HG03108 (cell line): ENCODE measurements around the gene CSNK1D.

Experiments used
- ATAC-seq: cut with Tn5 transposase; IDR thresholded peaks from one replicate; pipeline ENCODE4 v1.9.1; 2021; ENCODE audit warnings: moderate library complexity; ENCODE audit not compliant: unreplicated experiment

CSNK1D gene

DNA sequence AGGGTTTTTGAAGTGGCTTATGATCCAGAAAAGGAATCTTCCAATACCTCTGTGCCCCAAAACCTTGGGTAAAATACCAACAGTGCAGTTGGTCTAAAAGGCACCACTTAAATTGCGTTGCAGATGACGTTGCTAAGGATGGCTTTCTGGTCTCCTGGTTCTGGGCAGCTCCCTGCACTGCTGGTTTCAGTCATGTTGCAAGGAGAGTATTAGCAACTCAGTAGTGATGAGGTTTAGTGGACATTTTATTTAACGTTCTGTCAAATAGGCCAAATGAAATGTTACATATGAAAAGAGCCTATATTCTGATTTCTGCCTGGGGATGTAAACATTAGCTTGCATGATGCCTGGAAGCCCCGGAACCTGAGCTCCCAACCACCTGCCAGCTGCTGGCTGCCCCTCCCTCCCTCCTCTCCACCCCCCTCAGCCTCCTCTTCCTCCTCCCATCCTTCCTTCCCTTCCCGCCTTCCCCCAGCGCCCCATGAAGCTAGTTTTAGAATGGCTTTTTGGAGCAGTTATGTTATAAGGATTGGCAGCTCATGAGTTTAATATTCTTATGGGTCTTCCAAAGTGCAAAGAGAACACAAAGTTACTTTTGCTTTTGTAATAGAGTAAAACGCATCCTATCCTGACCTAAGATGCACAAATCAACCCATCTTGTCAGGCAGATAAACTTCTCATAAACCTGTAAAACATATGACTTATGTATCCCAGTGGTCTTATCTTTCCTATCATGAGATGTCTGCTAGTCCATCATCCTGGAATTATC lies 23.2 kb upstream of the CSNK1D start:
- no peak for ATAC-seq

DNA sequence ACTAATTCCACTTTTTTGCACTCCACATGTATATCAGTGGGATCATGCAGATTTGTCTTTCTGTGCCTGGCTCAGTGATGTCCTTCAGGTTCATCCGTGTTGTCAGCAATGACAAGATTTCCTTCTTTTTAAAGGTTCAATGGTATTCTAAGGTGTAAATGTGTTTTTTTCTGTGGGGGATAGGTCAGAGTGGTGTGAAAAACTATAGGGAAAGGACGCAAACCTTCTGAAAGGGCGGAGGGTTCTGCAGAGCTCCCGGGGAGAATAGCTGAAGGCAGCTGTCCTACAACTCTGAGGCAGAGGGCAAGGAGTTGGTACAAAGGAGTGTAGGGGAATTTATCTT lies 21.9 kb upstream of the CSNK1D start:
- no peak for ATAC-seq

DNA sequence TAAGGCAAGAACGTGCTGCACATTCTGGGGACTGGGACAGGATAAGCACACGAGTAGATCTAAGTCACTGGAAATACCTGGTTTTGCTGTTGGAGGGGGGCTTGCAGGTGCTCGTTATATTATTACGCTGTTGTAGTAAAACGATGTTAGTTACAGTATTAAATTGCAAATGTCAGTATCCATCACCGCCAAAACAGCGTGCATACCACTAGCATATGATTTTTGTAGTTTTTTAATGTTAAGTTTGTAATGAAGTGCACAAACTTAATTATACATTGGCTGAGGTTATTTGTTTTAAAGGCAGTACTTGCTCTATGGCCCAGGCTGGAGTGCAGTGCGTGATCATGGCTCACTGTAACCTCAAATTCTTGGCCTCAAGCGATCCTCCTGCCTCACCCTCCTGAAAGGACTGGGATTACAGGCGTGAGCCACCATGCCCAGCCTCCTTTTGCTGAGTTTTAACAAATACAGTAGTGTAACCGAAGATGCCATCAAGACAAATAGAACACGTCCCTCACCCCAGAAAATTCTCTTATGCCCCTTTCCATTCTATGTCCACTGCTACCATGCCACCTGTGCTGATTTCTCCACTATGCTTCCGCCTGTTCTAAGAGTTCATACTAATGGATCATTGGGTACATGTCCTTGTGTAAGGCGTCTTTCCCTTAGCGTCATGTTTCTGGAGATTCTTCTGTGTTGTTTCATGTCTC lies 20.7 kb upstream of the CSNK1D start:
- no peak for ATAC-seq

DNA sequence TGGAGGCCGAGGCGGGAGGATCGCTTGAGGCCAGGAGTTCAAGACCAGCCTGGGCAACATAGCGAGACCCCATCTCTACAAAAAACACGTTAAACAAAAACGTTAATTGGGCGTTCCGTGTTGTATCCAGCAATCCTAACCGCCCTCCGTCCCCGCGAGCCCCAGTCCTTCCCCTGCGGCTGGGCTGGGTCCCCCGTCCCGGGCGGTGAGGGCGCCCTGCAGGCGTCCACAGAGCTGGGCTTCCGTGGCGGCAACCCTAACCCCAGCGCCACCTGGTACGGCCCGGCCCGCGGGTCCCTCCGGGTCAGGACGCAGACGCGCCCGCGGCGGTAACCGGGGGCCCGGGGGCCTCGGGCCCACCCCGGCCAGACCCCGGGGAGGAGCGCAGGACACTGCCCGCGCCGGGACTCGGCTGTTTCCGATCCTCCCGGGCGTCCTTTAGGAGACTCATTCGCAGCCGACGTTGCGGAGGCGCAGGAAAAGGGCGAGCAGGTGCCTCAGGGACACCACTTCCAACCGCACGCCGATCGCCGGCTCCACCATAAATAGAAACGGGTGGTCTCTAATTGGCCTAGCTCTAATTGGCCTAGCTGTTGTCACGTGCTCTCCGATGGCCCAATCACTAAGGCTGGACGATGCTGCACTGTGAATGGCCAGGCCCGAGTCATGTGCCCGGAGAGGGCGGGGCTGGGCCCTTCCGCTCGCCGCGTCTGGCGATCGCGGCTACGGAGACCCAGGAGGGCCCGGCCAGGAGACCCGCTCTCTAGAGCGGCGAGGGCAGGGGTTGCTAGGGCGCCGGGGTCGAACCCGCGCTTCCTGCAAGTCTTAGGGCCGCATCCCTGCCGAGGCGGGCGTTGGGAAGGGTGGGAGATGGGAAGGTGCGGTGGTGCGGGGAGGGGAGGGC lies 19.0 kb upstream of the CSNK1D start:
- peak; percentile 86 for ATAC-seq

DNA sequence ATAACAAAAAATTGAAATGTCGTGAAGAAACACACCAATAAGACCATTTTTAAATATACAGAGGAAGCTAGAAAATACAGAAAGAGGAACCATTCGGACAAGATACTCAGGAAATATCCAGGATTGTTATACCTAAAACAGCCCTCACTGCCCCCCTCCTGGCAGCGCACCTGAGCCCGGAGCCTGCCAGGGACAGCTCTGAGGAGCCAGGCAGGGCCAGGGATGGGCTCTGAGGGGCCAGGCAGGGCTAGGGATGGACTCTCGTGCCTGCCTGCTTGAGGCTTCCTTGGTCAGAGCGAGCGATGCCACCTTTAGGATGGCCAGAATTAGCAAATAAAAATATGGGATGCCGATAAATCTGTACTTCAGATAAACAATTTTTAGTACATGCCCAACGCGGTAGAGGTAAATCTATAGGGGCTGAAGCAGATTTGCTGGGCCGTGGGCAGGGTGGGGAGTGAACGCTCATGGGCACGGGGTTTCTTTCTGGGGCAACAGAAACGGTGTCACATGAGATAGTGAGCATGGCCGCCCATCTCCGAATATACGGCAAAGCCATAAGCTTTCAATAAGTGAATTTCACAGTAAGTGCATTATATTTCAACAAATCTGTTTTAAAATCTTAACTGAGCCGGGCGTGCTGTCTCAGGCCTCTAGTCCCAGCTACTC lies 18.2 kb upstream of the CSNK1D start:
- no peak for ATAC-seq

DNA sequence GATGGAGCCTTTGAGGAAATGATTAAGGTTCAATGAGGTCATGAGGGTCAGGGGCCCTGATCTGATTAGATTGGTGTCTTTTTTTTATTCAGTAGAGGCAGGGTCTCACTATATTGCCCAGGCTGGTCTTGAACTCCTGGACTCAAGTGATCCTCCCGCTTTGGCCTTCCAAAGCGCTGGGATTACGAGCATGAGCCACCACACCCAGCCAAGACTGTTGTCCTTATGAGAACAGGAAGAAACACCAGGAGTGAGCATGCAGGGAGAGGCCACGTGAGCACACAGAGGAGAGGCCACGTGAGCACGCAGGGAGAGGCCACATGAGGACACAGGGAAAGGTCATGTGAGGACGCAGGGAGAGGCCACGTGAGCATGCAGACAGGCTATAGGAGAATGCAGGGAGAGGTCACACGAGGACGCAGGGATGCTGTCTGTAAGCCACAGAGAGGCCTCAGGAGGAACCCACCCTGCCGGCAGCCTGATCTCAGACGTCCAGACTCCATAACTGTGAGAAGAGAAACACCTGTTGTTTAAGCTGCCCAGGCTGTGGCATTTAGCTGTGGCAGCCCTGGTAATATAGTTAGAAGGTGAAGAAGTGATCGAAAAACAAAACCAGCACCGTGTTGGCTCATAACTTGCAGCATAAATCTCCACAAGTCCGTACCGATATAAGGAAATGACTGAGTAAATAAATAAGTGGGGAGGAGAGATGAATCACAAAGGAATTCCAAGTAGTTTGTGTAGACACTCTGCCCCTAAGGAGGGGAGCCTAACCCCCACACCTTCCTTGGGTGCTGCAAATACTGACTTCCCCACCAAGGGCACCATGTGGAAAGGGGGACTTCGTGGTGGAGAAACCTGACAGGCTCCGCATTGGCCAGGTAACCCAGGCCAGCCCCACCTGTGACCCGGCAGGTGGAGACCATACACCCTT lies 14.6 kb upstream of the CSNK1D start:
- no peak for ATAC-seq

DNA sequence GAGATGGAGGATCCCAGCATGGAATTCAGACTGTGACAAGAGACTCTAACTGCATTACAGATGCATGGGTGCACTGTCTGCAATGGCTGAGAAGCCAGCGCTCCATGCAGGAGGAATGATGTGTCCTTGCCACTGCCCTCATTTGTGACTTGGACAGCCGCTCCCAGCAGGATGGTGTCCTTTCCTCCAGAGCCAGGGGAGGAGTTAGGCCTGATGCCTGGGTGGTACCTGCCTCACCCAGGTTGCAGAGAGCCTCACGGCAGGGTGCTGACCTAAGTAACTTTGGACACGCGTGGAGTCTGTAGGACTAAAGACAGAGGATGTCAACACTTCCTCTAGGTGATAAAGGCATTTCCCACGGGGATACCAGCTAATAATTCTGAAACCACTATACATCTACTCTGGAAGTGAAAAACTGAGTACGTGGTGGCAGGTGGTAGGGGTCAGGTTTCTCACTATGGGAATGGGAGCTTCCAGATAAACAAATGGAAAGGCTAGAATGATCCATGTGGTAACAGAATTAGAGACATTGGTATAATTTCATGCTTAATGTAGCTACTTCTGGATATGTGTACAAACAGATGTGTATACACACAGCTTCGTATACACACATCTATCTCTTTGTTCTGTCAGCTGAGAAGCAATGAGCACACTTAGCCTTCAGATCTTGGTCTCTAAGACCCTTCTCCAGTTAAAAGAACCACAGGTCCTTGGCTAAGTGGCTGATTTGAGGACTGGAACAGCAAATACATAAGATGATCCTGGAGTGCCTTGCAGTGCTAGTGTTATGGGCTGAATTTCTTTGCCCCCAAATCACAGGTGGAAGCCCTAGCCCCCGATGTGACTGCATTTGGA lies 13.7 kb upstream of the CSNK1D start:
- ATAC-seq, result no peak

DNA sequence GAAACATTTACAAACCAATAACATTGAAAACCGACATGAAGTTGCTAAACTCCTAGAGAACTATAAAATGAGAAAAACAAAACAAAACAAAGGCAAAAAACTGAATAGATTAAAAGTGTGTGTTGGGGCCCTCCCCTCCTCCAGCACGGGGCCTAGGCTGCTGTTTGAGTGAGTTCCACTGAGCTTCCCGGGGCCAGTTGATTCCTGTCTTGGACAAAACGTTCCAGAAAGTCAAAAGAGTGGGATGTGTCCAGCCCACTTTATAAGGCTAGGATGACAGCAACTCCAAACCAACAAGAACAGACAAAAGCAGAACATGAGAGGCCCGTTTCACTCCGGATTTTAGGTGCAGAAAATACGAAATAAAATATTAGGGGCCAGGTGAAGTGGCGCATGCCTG lies 11.6 kb upstream of the CSNK1D start:
- ATAC-seq, result no peak

DNA sequence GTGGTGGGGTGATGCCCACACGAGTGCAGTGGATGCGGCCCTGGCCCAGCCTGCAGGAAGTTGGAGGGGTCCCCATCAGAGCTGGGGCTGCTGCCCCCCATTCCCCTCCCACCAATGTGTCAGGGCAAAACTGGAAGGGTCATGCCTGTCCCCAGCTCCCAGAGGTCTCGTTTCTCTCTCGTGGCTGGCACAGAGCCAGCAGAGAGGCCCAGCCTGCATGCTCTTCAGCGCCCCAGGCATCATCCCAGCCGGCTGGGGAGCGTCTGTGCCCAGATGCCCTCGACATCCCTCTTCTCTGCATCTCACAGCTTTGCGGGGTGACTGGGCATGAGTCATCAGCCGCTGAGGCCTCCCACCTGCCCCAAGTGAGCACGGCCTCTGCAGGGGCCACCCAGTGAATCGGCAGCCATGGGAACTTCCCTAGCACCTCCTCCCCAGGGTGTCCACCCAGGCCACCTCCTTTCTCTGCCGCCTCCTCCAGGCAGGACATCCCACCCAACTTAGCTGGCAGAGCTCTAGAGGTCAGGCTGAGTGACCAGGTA lies 9.8 kb upstream of the CSNK1D start:
- ATAC-seq, result no peak

DNA sequence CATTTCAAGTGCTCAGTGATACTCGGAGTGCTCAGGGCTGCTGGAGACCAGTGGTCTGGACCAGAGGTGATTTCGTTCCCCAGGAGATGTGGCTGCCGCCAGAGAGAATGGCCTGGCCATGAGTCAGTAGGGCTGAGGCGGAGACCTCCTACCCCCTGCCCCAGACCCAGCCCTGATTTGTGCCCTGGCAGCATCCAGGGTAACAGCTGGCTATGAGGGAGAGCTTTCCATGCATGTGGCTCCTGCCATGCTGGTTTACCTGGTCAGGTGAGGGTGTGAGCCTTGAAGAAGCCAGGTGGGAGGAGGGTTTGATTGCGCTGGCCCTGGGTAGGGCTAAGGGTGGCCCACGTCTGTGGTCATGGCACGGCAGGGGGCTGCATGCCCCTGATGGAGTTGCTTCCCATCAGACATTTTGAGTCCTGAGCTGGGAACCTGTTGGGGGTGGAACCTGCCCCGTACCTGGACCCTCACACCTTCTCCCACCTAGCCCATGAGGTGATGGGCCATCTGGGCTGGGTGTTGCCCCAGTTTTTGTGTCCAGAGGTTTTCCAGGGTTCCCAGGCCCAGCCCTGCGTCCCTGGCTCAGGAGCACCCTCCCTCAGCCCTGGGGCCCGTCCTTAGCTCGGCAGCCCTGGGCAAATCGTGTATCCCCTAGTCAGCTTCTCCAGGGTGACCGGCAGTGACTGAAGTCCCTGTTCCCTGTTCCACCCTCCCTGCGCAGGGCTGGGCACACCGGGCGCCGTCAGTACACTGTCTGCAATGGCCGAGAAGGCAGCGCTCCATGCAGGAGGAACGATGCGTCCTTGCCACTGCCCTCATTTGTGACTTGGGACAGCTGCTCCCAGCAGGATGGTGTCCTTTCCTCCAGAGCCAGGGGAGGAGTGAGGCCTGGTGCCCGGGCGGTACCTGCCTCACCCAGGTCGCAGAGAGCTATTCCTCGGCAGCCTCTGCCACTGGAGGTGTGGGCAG lies 9.0 kb upstream of the CSNK1D start:
- no peak for ATAC-seq

DNA sequence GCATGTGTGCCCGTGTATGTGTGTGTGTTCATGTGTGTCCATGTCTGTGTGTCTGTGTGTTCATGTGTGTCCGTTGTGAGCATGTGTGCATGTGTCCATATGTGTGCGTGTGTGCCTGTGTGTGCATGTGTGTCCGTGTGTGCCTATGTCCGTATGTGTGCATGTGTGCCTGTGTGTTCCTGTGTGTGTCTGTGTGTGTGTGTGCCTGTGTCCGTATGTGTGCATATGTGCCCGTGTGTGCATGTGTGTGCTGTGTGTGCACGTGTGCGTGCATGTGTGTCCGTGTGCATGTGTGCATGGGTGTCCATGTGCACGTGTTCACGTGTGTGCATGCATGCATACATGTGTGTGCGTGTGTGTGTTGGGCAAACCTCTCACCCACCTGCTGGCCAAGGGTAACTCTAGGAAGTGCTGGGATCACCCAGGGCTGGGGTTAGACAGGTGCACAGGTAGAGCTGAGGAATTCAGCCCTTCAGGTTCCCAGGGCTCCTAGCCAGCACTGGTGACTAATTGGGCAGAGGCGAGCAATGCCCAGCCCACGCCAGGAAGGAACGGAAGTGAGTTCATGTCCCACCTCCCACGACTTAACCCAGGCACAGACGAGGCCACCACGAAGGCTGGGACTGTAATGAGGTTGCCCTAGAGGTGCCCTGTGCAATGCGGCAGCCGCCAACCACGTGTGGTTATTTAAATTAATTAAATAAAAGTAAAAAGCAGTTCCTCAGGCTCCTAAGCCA lies 8.2 kb upstream of the CSNK1D start:
- ATAC-seq, result no peak

DNA sequence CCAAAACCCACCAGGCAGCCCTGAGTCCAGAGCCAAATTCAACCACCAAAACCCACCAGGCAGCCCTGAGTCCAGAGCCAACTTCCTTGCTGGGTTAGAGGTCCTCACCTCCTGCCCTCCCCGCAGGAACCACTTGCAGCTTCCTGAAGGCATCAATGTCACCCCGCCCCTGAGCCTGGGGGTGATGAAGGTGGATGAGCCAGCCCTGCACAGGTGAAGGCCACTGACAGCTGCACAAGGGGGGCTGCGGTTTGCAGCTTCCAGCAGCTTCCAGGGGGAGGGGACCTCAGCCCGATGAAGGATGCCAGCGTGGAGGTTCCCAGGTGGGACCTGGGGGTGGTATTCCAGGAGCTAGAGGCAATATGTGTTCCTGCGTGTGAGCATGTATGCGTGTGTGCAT lies 7.6 kb upstream of the CSNK1D start:
- no peak for ATAC-seq

DNA sequence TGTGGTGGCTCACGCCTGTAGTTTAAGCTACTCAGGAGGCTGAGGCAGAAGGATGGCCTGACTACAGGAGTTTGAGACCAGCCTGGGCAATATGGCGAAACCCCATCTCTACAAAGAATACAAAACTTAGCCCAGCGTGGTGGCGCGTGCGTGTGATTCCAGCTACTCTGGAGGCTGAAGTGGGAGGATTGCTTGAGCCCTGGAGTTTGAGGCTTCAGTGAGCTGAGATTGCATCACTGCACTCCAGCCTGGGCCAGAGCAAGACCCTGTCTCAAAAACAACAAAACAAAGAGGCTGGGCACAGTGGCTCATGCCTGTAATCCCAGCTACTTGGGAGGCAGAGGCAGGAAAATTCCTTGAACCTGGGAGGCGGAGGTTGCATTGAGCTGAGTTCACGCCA lies 7.0 kb upstream of the CSNK1D start:
- ATAC-seq, result no peak

DNA sequence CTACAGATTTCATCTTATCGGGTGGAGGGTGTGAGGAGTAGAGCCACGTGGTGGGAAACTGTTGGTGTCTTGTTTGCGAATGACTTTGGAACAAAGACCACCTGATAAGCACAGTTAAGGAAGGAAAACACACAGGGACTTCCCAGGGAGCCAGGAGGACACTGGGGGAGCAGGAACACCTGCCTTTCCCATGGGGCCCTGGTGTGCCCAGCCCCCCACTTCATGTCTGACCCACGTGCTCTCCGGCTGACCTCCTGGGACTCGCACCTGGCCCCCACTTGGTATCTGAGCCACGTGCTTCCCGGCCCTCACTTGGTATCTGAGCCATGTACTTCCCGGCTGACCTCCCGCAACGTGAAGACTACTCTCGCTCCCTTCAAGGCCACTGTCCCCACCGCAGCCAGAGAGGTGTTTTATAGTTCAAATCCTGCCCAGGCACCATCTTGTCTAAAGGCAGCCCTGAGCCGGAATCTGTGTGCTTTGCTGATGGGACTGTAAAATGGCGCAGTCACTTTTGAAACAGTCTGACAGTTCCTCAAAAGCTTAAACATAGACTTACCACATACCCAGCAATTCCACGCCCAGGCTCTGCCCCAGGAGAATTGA lies 5.4 kb upstream of the CSNK1D start:
- no peak for ATAC-seq

DNA sequence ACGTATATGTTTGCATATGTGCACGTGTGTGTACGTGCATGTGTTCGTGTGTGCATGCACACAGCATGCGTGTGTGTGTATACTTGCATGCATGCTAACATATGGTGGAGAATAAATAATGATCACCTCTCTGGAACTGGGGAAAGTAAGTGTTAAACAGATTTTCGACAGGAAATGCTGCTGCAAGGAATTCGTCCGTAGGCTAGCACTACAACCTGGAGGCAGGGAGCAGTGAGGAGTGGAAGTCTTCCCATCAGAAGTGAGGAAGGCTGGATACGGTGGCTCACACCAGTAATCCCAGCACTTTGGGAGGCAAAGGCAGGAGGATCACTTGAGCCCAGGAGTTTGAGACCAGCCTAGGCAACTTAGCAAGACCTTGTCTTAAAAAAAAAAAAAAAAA lies 4.8 kb upstream of the CSNK1D start:
- no peak for ATAC-seq

DNA sequence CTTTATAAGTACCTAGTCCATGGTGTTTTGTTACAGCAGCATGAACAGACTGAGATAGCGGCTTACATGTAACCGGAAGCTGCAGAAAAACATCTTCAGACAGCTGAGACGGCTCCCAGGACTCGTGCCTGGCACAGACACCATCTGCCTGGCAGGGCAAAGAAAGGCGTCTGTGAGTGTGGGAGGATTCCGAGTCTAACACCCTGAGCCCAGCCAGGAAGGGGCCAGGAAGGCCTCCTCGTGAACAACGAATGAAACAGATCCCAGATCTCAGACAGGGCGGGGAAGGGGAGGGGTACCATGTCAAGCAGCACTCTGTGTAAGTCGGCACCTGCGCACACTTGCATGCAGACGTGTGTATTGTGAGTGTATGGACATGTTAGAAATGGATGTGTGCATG lies 4.4 kb upstream of the CSNK1D start:
- ATAC-seq, result no peak

DNA sequence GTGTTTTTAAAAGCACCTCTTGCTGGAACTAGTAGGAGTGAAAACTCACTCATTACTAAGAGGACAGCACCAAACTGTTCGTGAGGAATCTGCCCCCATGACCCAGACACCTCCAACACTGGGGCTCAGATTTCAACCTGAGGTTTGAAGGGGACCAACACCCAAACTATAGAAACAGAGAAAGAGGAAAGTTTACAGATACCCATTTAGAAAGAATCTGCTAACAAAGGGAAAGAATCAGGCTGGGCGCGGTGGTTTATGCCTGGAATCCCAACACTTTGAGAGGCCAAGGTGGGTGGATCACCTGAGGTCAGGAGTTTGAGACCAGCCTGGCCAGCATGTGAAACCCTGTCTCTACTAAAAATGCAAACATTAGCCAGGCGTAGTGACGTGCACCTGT lies 3.4 kb upstream of the CSNK1D start:
- ATAC-seq, result no peak
